C4-2B (cell line): ENCODE measurements around the gene SH3RF1.
A peak's percentile ranks its signal among the peaks of the same experiment; 100 is the strongest.

Source experiments
- ZFX ChIP-seq: fragments of 450-650 bp; IDR thresholded peaks from 2 replicates; pipeline ENCODE4 v1.6.1; 2017
- TF ChIP-seq, protein P1 (sequence below): fragments of 450-650 bp; conservative IDR thresholded peaks from 2 replicates; pipeline ENCODE4 v1.5.1; 2017; ENCODE audit warnings: mild to moderate bottlenecking

DNA sequence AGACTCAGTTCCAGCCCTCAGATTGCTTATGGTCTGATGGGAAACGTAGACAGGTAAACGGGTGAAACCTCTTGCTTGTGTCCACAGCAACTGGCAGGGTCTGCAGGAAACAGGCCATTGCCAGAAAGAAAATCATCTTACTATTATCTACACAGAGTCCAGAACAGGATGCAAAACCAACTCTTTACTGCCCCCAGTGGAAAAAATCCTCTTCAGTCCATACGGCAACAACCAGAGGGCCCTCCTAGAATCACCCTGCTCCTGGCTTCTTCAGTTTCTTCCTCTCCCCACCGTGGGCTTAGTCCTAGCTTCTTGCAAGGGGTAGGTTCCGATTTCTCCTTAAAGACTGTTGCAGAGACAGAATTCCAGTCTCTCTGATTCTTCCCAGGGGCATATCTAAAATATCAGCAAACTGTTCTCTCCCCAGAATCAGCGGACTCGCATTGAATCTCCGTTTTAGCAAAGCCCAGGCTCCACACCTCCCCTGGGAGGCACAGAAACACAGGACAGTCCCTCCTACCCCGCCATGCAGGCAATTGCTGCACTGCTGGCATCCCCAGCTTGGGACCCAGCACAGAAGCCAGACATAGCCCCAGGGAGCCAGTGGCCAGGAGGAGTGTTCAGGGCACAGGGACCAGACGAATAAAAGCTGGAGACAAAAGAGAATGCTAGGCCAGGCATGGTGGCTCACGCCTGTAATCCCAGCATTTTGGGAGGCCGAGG lies 41.0 kb upstream of the SH3RF1 start:
- TF ChIP-seq, protein P1, sequence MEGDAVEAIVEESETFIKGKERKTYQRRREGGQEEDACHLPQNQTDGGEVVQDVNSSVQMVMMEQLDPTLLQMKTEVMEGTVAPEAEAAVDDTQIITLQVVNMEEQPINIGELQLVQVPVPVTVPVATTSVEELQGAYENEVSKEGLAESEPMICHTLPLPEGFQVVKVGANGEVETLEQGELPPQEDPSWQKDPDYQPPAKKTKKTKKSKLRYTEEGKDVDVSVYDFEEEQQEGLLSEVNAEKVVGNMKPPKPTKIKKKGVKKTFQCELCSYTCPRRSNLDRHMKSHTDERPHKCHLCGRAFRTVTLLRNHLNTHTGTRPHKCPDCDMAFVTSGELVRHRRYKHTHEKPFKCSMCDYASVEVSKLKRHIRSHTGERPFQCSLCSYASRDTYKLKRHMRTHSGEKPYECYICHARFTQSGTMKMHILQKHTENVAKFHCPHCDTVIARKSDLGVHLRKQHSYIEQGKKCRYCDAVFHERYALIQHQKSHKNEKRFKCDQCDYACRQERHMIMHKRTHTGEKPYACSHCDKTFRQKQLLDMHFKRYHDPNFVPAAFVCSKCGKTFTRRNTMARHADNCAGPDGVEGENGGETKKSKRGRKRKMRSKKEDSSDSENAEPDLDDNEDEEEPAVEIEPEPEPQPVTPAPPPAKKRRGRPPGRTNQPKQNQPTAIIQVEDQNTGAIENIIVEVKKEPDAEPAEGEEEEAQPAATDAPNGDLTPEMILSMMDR = peak; percentile 64
- TF ChIP-seq ZFX = no peak
